GM21717 (cell line): ENCODE data around the gene HHLA2.

Experiments used
- ATAC-seq: cut with Tn5 transposase; IDR thresholded peaks from one replicate; pipeline ENCODE4 v1.9.1; 2021; ENCODE audit warnings: mild to moderate bottlenecking, moderate library complexity; ENCODE audit not compliant: unreplicated experiment

HHLA2 gene

GRCh38 chr3:108391917-108392593 is 95.7 kb downstream of the HHLA2 start:
- no peak for ATAC-seq

DNA sequence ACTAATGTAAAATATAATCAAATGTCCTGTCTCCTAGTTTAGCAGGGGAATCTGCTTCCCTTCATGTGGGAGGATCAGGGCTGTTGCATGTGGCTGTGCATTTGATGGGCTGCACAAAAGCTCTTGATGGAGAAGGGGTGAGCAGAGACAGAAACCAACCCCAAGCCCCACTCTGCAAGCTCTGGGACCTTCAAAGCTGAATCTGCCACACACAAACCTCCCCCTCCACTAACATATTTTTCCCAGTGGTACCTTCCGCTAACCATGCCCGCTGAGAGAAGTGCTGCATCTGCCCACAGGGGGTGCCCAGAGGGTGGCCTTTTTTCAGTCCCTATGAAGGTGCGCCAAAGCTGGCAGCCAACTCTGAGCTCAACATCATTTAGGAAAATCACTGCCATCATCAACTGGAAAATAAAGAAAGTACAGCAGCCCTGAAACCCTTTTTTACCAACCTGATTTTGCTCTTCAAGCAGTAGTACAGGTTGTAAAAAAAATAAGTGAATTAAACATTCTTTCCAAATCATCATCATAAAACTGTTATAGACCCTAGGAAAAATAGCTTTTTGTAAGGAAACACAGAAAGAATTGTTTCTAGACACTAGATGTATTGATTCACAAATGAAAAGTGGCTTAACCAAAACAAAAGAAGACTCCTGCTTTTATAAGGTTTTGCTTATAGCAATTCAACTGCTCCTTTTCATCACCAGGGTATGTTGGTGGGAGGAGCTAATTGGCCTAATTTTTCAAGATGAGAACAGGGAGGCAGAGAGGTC is 97.0 kb downstream of the HHLA2 start:
- ATAC-seq, result no peak

- ATAC-seq, result no peak
Measured at GRCh38 chr3:108394016-108394415, 97.7 kb downstream of the HHLA2 start.

- ATAC-seq, result no peak
Measured at GRCh38 chr3:108394563-108394962, 98.2 kb downstream of the HHLA2 start.

- no peak for ATAC-seq
Measured at GRCh38 chr3:108396336-108396735, 100.0 kb downstream of the HHLA2 start.

- ATAC-seq, result no peak
Measured at GRCh38 chr3:108398510-108398909, 102.2 kb downstream of the HHLA2 start.

DNA sequence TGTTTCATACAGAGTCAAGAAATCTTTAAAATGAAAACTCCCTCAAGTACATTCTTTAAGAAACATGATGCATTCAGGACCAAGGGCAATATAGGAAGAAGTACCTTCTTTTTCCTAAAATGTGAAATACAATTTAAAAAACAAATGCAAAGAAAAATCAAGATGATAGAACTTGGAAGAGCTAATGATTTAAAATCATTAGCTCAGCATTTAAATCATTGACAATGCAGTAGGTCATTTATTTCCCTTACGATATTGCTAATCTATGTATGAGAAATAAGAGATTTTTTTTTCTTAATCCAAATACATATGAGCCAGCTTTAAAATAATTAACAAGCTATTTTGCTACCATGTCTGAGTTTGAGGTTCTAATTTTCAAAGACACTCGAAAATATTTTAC is 105.5 kb downstream of the HHLA2 start:
- ATAC-seq, result no peak

GRCh38 chr3:108403198-108403597 is 106.8 kb downstream of the HHLA2 start:
- ATAC-seq, result no peak

- ATAC-seq, result no peak
Measured at GRCh38 chr3:108403686-108404345, 107.5 kb downstream of the HHLA2 start.

DNA sequence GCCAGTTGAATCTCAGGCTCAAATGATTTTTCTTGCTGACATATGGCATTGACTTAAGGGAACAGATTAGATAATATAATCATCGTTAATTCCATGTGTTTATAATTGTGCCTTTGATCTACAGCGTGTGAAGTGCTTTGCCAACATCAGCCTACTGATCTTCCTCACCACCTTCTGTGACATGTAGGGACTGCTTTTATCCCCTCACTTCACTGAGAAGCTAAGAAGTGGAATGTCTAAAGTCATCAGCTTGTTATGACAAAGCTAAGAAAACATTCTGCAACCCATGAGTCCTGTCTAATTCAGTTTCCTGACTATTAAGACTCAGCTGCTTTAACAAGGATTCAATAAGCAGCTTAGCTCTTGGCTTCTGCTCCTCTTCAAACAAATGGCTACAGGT is 108.0 kb downstream of the HHLA2 start:
- ATAC-seq, result no peak

- peak; percentile 12 for ATAC-seq
Measured at GRCh38 chr3:108406063-108406660, 109.8 kb downstream of the HHLA2 start.

DNA sequence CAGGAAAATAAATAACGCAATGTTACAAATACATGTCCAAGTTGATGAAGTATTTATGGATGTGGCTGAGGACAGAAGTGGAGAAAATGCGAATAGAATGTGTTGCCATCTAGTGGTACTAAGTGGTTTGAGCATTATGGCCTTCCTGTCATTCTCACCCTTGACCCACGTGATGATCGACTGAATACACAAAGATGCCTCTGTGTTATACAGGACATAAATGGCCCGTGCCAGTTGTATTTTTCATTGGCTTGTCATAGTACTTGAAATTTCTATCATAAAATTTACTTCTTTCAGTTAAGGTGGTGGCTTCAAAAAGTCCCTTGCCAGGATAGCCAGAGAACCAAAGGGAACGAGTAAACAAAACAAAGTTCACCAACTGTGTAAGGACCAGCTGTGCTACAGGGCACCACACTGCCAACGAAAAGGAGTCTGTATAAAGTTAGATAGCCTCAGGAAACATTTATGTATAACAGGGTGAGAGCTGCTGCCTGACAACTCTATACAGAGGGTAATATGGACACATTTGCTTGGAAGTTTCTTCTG is 110.4 kb downstream of the HHLA2 start:
- ATAC-seq, result peak; percentile 96

DNA sequence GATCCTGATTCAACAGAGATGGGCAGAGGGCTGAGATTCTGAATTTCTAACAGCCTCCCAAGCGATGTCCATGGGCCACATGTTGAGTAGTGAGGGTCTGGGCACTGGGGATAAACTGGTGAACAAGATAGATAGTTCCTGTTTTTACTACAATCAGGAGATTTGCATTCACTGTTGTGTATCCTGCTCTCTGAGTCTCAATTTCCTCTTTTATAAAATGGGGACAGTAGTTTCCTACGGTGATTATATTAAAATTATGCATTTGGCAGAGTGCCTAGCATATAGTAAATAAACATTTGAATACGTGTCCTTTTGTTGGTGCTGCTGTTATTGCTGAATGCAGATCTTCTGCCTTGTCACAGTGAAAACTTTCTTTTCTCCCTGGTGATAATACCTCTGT is 111.5 kb downstream of the HHLA2 start:
- ATAC-seq, result no peak

GRCh38 chr3:108408883-108409799 is 112.8 kb downstream of the HHLA2 start:
- ATAC-seq, result no peak

GRCh38 chr3:108409800-108410178 is 113.4 kb downstream of the HHLA2 start:
- no peak for ATAC-seq

- ATAC-seq, result no peak
Measured at GRCh38 chr3:108410531-108410984, 114.2 kb downstream of the HHLA2 start.

DNA sequence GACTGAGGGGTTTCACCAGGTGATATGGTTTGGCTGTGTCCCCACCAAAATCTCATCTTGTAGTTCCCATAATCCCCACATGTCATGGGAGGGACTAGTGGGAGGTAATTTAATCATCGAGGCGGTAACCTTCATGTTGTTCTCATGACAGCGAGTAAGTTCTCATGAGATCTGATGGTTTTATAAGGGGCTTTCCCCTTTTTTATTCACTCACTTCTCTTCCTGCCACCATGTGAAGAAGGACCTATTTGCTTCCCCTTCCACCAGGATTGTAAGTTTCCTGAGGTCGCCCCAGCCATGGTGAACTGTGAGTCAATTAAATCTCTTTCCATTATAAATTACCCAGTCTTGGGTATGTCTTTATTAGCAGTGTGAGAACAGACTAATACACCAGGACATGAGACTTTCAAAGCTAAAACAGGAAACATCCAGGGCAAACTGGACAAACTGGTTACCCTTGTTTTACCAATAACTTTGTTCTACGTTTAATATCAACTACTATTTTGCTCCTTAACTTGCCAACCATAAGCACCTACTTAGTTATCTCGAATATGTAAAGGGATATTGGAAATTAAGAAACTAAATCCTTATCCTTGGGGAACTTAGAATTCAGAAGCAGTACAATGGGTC is 115.9 kb downstream of the HHLA2 start:
- no peak for ATAC-seq

DNA sequence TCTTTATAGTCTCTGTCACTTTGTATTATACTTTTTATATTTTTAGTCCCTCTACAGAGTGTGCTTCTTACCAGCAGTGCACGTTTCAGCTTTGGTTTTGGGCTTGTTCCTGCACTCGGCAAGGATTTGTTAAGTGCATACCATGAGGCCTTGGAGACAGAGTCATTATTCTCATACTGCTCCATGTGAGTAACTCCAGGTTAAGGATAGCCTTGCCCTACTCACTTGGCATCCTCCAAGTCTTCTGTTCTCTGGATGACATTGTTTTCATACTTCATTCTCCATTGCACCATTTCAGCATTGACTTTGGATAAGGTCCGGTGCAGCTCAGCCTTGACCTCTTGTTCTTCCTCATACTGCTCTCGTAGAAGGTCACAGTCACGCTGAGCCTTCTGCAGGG is 117.7 kb downstream of the HHLA2 start:
- no peak for ATAC-seq

- no peak for ATAC-seq
Measured at GRCh38 chr3:108415661-108416060, 119.3 kb downstream of the HHLA2 start.
